ENCODE measurements around the gene ZG16.

Gene ZG16

DNA sequence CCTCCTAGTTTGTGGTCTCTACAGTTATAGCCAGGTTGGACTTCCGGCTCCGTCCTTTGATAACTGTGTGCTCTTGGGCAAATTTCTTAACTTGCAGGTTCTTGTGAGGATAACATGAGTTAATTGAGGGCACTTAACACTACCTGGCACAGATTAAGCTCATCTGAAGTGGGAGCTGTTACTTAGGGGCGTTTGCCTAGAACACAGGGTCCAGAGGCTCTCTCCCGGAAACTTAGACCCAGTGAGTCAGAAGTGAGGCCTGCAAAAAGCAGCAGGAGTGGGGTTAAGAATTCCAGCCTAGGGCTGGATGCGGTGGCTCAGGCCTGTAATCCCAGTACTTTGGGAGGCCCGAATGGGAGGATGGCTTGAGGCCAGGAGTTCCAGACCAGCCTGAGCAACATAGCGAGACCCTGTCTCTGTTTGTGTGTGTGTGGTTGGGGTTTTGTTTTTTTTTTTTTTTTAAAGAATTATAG is 43.6 kb downstream of the ZG16 start:
- H3K4me2 ChIP-seq (ENCODE audit: low read depth, low read length): peak overlapping the region; percentile 90
- TF ChIP-seq, protein P1, sequence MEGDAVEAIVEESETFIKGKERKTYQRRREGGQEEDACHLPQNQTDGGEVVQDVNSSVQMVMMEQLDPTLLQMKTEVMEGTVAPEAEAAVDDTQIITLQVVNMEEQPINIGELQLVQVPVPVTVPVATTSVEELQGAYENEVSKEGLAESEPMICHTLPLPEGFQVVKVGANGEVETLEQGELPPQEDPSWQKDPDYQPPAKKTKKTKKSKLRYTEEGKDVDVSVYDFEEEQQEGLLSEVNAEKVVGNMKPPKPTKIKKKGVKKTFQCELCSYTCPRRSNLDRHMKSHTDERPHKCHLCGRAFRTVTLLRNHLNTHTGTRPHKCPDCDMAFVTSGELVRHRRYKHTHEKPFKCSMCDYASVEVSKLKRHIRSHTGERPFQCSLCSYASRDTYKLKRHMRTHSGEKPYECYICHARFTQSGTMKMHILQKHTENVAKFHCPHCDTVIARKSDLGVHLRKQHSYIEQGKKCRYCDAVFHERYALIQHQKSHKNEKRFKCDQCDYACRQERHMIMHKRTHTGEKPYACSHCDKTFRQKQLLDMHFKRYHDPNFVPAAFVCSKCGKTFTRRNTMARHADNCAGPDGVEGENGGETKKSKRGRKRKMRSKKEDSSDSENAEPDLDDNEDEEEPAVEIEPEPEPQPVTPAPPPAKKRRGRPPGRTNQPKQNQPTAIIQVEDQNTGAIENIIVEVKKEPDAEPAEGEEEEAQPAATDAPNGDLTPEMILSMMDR (IDR thresholded peaks at IDR 0.05; ENCODE audit: low read length): no peak
- TF ChIP-seq EZH2 (optimal IDR thresholded peaks at IDR 0.05; ENCODE audit: low read depth, low read length) (no peak), EZH2phosphoT487 (IDR thresholded peaks at IDR 0.05; ENCODE audit: low read length) (no peak)
- peaks cover 40% of the 10 kb centered on the region for H3F3A ChIP-seq (ENCODE audit: insufficient read depth, low read length)
- DNase-seq: no peak
- no peaks in the 10 kb centered on the region for H3K27me3 ChIP-seq (replicated peaks; ENCODE audit: insufficient read depth, low read length)
- peaks cover 86% of the 10 kb centered on the region for H3K79me2 ChIP-seq (ENCODE audit: low read length)
- H3K4me1 ChIP-seq (ENCODE audit: low read length): peaks cover 48% of the 10 kb centered on the region
- H3K9me3 ChIP-seq (replicated peaks; ENCODE audit: insufficient read depth, low read length): no peaks in the 10 kb centered on the region
- no peak overlapping the region for H2AFZ ChIP-seq (ENCODE audit: low read length)
- H3K9ac ChIP-seq (ENCODE audit: low read length): peak overlapping the region; percentile 68
- H4K20me1 ChIP-seq (ENCODE audit: insufficient read depth, low read length): no peaks in the 10 kb centered on the region
- H3K4me3 ChIP-seq (ENCODE audit: low read length): peak overlapping the region; percentile 70
- no peaks in the 10 kb centered on the region for H3K36me3 ChIP-seq (replicated peaks; ENCODE audit: insufficient read depth, low read length)
- peak overlapping the region; percentile 80; the same call in 1 of the 2 replicates for H3K27ac ChIP-seq (ENCODE audit: low read length)
- no peaks in the 10 kb centered on the region for H3K9me2 ChIP-seq (replicated peaks; ENCODE audit: insufficient read depth, low read length)

- Histone ChIP-seq H4K20me1 (ENCODE audit: insufficient read depth, low read length) (no peaks in the 10 kb centered on the region), H3K9me3 (replicated peaks; ENCODE audit: insufficient read depth, low read length) (no peaks in the 10 kb centered on the region), H3K4me1 (ENCODE audit: low read length) (peaks cover 34% of the 10 kb centered on the region), H3F3A (ENCODE audit: insufficient read depth, low read length) (peaks cover 28% of the 10 kb centered on the region), H2AFZ (ENCODE audit: low read length) (no peak overlapping the region), H3K36me3 (replicated peaks; ENCODE audit: insufficient read depth, low read length) (no peaks in the 10 kb centered on the region), H3K9me2 (replicated peaks; ENCODE audit: insufficient read depth, low read length) (no peaks in the 10 kb centered on the region), H3K9ac (ENCODE audit: low read length) (no peak overlapping the region), H3K4me3 (ENCODE audit: low read length) (no peak overlapping the region), H3K79me2 (ENCODE audit: low read length) (peaks cover 65% of the 10 kb centered on the region), H3K27ac (ENCODE audit: low read length) (no peak overlapping the region; the same call in 1 of the 2 replicates), H3K4me2 (ENCODE audit: low read depth, low read length) (peak overlapping the region; percentile 36), H3K27me3 (replicated peaks; ENCODE audit: insufficient read depth, low read length) (no peaks in the 10 kb centered on the region)
- TF ChIP-seq EZH2 (optimal IDR thresholded peaks at IDR 0.05; ENCODE audit: low read depth, low read length): no peak
- TF ChIP-seq EZH2phosphoT487 (IDR thresholded peaks at IDR 0.05; ENCODE audit: low read length): no peak
- TF ChIP-seq, protein P1 (IDR thresholded peaks at IDR 0.05; ENCODE audit: low read length): no peak
- no peak for DNase-seq
Measured at GRCh38 chr16:29824589-29825144, 46.6 kb downstream of the ZG16 start.

GRCh38 chr16:29825145-29826044 is 47.3 kb downstream of the ZG16 start:
- no peaks in the 10 kb centered on the region for H3K9me3 ChIP-seq (replicated peaks; ENCODE audit: insufficient read depth, low read length)
- peak overlapping the region; percentile 36 for H3K4me2 ChIP-seq (ENCODE audit: low read depth, low read length)
- peaks cover 64% of the 10 kb centered on the region for H3K79me2 ChIP-seq (ENCODE audit: low read length)
- H2AFZ ChIP-seq (ENCODE audit: low read length): no peak overlapping the region
- no peak overlapping the region for H3K4me3 ChIP-seq (ENCODE audit: low read length)
- H3F3A ChIP-seq (ENCODE audit: insufficient read depth, low read length): peaks cover 20% of the 10 kb centered on the region
- no peaks in the 10 kb centered on the region for H4K20me1 ChIP-seq (ENCODE audit: insufficient read depth, low read length)
- no peak overlapping the region; the same call in 1 of the 2 replicates for H3K27ac ChIP-seq (ENCODE audit: low read length)
- H3K9ac ChIP-seq (ENCODE audit: low read length): no peak overlapping the region
- no peaks in the 10 kb centered on the region for H3K9me2 ChIP-seq (replicated peaks; ENCODE audit: insufficient read depth, low read length)
- no peak for TF ChIP-seq EZH2 (optimal IDR thresholded peaks at IDR 0.05; ENCODE audit: low read depth, low read length)
- TF ChIP-seq, protein P1 (IDR thresholded peaks at IDR 0.05; ENCODE audit: low read length): no peak
- peak; percentile 51 for DNase-seq
- H3K27me3 ChIP-seq (replicated peaks; ENCODE audit: insufficient read depth, low read length): no peaks in the 10 kb centered on the region
- H3K4me1 ChIP-seq (ENCODE audit: low read length): peaks cover 30% of the 10 kb centered on the region
- H3K36me3 ChIP-seq (replicated peaks; ENCODE audit: insufficient read depth, low read length): no peaks in the 10 kb centered on the region

All from MM.1S (cell line).